ENCODE data around the gene KDM2B.

DNA sequence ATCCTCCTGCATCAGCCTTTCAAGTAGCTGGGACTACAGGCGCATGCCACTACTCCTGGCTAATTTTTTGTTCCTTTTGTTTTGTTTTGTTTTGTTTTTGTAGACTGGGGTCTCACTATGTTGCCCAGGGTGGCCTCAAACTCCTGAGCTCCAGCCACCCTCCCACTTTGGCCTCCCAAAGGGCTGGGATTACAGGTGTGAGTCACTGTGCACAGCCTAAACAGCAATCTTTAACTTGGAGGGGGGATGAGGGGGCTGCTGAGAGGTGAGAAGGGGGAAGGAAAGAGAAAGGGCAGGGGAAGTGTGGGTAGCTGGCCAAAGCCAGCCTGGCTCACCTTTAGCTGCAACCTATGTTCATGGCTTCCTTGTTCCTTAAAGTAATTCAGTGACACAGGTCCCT is 77.4 kb downstream of the KDM2B start:
- TF ChIP-seq, protein P1, sequence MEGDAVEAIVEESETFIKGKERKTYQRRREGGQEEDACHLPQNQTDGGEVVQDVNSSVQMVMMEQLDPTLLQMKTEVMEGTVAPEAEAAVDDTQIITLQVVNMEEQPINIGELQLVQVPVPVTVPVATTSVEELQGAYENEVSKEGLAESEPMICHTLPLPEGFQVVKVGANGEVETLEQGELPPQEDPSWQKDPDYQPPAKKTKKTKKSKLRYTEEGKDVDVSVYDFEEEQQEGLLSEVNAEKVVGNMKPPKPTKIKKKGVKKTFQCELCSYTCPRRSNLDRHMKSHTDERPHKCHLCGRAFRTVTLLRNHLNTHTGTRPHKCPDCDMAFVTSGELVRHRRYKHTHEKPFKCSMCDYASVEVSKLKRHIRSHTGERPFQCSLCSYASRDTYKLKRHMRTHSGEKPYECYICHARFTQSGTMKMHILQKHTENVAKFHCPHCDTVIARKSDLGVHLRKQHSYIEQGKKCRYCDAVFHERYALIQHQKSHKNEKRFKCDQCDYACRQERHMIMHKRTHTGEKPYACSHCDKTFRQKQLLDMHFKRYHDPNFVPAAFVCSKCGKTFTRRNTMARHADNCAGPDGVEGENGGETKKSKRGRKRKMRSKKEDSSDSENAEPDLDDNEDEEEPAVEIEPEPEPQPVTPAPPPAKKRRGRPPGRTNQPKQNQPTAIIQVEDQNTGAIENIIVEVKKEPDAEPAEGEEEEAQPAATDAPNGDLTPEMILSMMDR (IDR thresholded peaks at IDR 0.05; ENCODE audit: poor library complexity) = no peak
- TF ChIP-seq EZH2phosphoT487 (IDR thresholded peaks at IDR 0.05; ENCODE audit: low read depth, severe bottlenecking, unreplicated experiment) = no peak
- no peak for TF ChIP-seq EZH2 (IDR thresholded peaks at IDR 0.05; ENCODE audit: borderline replicate concordance)
